ENCODE data around the gene ANKRD36C.

- TF ChIP-seq GATA2 (IDR thresholded peaks at IDR 0.05; ENCODE audit: low read depth, low read length) (no peak), GATA3 (IDR thresholded peaks at IDR 0.05; ENCODE audit: low read depth, low read length) (no peak)
Measured at GRCh38 chr2:95836151-95836550, 155.5 kb downstream of the ANKRD36C start.

All from SH-SY5Y (cell line).